Breast epithelium (tissue), 4 donors: ENCODE measurements around the gene PKNOX2. TPM values are rescaled to one million over a fixed set of nuclear protein-coding genes. Genes with fewer than 3 reads are reported as not detected.

Experiments used
- DNase-seq, 2 donors: peaks; one replicate each; pipeline ENCODE4 v3.0.0-alpha.2; 2019; ENCODE audit warnings: low spot score in 2 of 2
- H3K27ac ChIP-seq, 2 donors: fragments of 200-600 bp; sonication (generic) in 1 of 2; one replicate each; pipeline ENCODE4 v1.5.1; 2016 to 2019; ENCODE audit warnings: mild to moderate bottlenecking in 1 of 2
- H3K27me3 ChIP-seq, 2 donors: fragments of 200-600 bp; sonication (generic) in 1 of 2; one replicate each; pipeline versions ENCODE4 v1.5.1 to v1.6.0; 2017 to 2019; ENCODE audit warnings: control low read depth in 1 of 2, mild to moderate bottlenecking in 1 of 2
- H3K36me3 ChIP-seq: fragments of 200-600 bp; one replicate; pipeline ENCODE4 v1.5.1; 2019
- H3K4me1 ChIP-seq, 2 donors: fragments of 200-600 bp; sonication (generic); one replicate each; pipeline ENCODE4 v1.5.1; 2016 to 2019; ENCODE audit warnings: control low read depth in 1 of 2
- H3K4me3 ChIP-seq, 3 donors: fragments of 200-600 bp; sonication (generic); 1 replicate in 2 of 3; 2 replicates in 1 of 3; pipeline ENCODE4 v1.5.1; 2016 to 2019; ENCODE audit warnings: mild to moderate bottlenecking in 3 of 3, moderate library complexity in 2 of 3
- H3K9me3 ChIP-seq, 2 donors: fragments of 200-600 bp; sonication (generic) in 1 of 2; one replicate each; pipeline ENCODE4 v1.5.1; 2016 to 2019; ENCODE audit warnings: control low read depth in 1 of 2
- POLR2A ChIP-seq: fragments of 450-650 bp; IDR thresholded peaks from one replicate; pipeline ENCODE4 v1.6.1; 2016; ENCODE audit warnings: antibody characterized with exemption, mild to moderate bottlenecking, moderate library complexity
- POLR2AphosphoS5 ChIP-seq, 3 donors: sonication (generic); formaldehyde crosslinking; IDR thresholded peaks; one replicate each; pipeline ENCODE4 v1.6.1; 2017; ENCODE audit warnings: antibody characterized with exemption in 3 of 3
- intact Hi-C: fragments of 100-400 bp; cut with DNase I; formaldehyde crosslinking; loops from one replicate; pipeline ENCODE4 v1.15.1; 2023; ENCODE audit warnings: low total_unique reads
- total RNA-seq, 3 donors: library from RNA; depleted of rRNA; stranded (reverse); fragments of >200 nt; gene quantifications; one replicate each; pipeline ENCODE4 v1.1.0, GENCODE V29; 2016
- TF ChIP-seq, protein P1 (sequence below), 3 donors: fragments of 450-650 bp; IDR thresholded peaks; one replicate each; pipeline ENCODE4 v1.5.1; 2016 to 2017; ENCODE audit warnings: antibody characterized with exemption in 3 of 3, mild to moderate bottlenecking in 3 of 3, moderate library complexity in 3 of 3

Gene PKNOX2
- total RNA-seq, 3 donors from 2014 or later = 0.32 to 1.0 (median 0.66) TPM

DNA sequence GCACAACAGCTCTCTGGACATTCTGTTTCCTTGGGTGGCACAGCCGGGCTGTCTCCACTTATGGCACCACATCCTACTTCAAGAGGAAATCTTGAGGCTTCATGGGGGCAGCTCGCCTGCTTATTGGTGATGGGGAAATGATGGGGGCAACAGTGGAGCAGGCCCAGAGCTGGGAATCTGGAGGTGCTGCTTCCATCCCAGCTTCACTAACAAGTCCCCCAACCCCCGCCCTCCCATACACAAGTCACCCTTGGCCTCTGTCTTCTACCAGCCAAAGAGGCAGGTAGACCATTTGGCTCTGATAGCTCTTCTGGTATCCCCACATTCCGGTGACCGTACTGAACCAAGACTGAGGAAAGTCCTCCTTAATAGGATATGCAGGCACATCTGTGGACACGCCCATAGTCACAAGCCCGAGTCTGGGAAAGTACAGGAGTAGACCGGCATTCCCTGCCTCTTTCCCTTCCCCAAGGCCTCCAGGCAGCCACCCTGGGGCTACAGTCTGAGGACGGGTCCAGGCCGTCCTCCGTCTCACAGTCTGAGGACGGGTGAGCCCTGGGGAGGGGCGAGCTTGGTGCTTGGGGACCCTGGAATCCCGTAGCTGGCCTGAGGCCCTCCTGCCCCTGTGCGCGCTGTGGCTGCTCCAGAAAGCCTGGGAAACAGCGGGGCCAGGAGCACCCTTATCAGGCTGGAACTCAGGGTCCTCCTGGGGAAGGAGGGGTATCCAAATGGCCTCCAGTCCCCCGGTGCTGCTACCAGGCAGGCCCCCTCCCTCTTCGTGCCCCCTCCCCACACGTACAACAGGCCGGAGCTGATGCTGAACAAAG lies 185.9 kb downstream of the PKNOX2 start:
- H3K4me3 ChIP-seq = no peak overlapping the region
- no peaks in the 10 kb centered on the region for H3K4me1 ChIP-seq
- no peaks in the 10 kb centered on the region for H3K9me3 ChIP-seq
- H3K36me3 ChIP-seq = no peaks in the 10 kb centered on the region
- TF ChIP-seq POLR2A (no peak), POLR2AphosphoS5 (IDR thresholded peaks at IDR 0.05) (no peak)
- TF ChIP-seq, protein P1, sequence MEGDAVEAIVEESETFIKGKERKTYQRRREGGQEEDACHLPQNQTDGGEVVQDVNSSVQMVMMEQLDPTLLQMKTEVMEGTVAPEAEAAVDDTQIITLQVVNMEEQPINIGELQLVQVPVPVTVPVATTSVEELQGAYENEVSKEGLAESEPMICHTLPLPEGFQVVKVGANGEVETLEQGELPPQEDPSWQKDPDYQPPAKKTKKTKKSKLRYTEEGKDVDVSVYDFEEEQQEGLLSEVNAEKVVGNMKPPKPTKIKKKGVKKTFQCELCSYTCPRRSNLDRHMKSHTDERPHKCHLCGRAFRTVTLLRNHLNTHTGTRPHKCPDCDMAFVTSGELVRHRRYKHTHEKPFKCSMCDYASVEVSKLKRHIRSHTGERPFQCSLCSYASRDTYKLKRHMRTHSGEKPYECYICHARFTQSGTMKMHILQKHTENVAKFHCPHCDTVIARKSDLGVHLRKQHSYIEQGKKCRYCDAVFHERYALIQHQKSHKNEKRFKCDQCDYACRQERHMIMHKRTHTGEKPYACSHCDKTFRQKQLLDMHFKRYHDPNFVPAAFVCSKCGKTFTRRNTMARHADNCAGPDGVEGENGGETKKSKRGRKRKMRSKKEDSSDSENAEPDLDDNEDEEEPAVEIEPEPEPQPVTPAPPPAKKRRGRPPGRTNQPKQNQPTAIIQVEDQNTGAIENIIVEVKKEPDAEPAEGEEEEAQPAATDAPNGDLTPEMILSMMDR (IDR thresholded peaks at IDR 0.05) = no peak
- intact Hi-C loops = no loop called here
- no peak for DNase-seq
- H3K27me3 ChIP-seq = no peaks in the 10 kb centered on the region
- H3K27ac ChIP-seq = no peak overlapping the region

DNA sequence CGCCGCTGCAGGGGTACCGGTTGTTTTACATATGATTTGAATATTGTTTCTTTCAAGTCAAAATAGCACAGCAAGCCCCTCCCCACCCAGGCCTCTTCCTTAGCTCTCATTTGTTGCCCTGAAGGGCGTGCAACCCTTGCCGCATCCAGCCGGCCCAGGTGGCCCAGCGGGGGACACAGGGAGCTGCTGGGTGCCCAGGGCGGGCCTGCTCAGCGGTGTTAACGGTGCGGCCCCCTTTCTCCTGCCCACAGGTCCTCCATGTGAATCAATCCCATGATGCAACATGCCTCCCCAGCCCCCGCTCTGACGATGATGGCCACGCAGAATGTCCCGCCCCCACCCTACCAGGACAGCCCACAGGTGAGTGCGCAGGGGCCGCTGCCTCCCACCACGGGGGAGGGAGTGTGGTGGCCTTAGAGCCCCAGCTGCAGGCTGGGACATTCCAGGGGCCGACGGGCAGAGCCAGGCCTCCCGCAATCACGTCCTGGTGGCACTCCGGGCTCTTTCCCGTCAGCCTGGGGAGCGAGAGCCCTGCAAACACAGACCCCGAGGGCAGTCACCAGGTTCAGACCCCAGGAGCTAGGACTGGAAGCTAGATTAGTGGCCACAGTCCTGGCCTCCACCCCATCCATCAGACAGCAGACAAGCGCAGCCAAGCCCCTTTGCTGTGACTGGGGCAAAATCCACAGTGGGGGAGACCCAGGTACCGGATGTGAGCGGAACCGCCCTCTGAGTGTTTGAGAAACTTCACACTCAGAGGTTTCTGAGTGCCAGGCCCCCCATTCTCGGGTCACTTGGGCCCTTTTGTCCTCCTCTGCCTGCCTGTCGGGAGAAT lies 186.7 kb downstream of the PKNOX2 start:
- no peak overlapping the region for H3K4me3 ChIP-seq
- no peaks in the 10 kb centered on the region for H3K9me3 ChIP-seq
- H3K27ac ChIP-seq = no peak overlapping the region
- no peaks in the 10 kb centered on the region for H3K27me3 ChIP-seq
- intact Hi-C loops = no loop called here
- DNase-seq = no peak
- H3K36me3 ChIP-seq = no peaks in the 10 kb centered on the region
- no peaks in the 10 kb centered on the region for H3K4me1 ChIP-seq
- TF ChIP-seq, protein P1 (IDR thresholded peaks at IDR 0.05) = no peak

DNA sequence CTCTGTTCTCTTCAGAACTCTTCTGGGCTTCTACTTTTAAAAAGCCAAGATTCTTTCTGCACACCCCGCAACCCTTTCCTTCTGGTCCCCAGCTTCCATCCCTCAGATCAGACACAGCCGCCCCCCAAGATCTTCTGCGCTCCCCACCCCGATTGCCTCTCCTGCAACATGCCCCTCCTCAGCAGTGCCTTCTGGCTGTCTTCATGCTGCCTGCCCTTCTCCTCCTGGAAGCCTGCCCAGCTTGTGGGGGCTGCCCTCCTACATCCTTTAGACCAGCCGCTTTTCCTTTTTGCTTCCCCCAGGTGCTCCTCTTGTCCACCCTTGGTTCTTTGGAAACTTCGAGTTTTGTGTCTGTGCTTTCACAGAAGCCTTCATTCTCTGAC lies 187.3 kb downstream of the PKNOX2 start:
- Histone ChIP-seq H3K4me3 (no peak overlapping the region), H3K27ac (no peak overlapping the region), H3K36me3 (no peaks in the 10 kb centered on the region), H3K4me1 (no peaks in the 10 kb centered on the region), H3K9me3 (no peaks in the 10 kb centered on the region), H3K27me3 (no peaks in the 10 kb centered on the region)
- no peak for DNase-seq
- no peak for TF ChIP-seq POLR2A
- TF ChIP-seq, protein P1 (IDR thresholded peaks at IDR 0.05) = no peak
- no peak for TF ChIP-seq POLR2AphosphoS5 (IDR thresholded peaks at IDR 0.05)
- intact Hi-C loops = no loop called here

DNA sequence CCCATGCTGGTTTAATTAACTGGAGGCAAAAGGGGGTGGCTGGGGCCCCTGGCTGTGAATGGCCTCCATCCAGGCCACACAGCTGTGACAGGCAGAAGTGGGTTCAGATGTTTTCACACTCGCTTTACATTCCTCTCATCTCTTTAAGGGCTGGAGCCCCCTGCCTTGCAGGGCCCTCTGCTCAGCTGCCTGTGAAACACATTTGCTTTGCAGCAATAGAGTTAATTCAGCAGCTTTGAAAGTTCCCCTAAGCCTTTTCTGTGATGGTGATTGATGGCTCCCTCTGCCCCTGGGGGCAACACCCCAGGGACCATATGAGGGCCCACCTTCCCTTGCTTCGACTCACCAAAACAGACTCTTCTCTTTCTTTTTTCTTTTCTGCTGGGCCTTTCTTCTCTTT lies 192.2 kb downstream of the PKNOX2 start:
- Histone ChIP-seq H3K36me3 (no peaks in the 10 kb centered on the region), H3K27ac (no peak overlapping the region), H3K27me3 (no peaks in the 10 kb centered on the region), H3K9me3 (no peaks in the 10 kb centered on the region), H3K4me1 (no peaks in the 10 kb centered on the region), H3K4me3 (no peak overlapping the region)
- no peak for DNase-seq
- intact Hi-C loops = no loop called here
- TF ChIP-seq, protein P1 (IDR thresholded peaks at IDR 0.05) = no peak
- no peak for TF ChIP-seq POLR2AphosphoS5 (IDR thresholded peaks at IDR 0.05)
- TF ChIP-seq POLR2A = no peak

DNA sequence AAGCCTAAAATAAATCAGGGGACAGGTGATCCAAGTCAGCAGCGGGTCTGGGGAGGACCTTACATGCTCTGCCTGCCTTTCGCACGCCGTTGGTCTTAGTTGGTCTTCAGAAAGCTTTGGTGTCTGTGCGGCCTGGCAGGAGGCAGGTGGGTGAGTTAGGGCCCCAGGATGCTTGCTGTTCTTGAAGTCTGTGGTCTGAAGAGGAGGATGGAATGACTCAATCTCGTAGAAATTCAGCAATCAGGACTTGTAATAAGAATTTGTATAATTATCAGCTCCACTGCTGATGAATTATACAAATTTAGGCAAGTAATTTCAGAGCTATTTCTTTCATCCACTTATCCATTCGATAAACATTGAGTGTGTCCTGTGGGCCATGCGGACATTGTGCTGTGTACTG lies 193.0 kb downstream of the PKNOX2 start:
- Histone ChIP-seq H3K27ac (no peak overlapping the region), H3K4me3 (no peak overlapping the region), H3K27me3 (no peaks in the 10 kb centered on the region), H3K36me3 (no peaks in the 10 kb centered on the region), H3K9me3 (no peaks in the 10 kb centered on the region), H3K4me1 (no peaks in the 10 kb centered on the region)
- no peak for TF ChIP-seq POLR2A
- TF ChIP-seq, protein P1 (IDR thresholded peaks at IDR 0.05) = no peak
- TF ChIP-seq POLR2AphosphoS5 (IDR thresholded peaks at IDR 0.05) = no peak
- intact Hi-C loops = no loop called here
- no peak for DNase-seq
